HG02885 (cell line): ENCODE data around the gene THAP7.

ENCODE experiments used
- ATAC-seq: cut with Tn5 transposase; IDR thresholded peaks from one replicate; pipeline ENCODE4 v1.9.1; 2021; ENCODE audit warnings: mild to moderate bottlenecking; ENCODE audit not compliant: unreplicated experiment, poor library complexity

Gene THAP7

GRCh38 chr22:20966883-20967696, 34.8 kb downstream of the THAP7 start, which contains the start of gene AIFM3:
Gene AIFM3, plus strand, starts transcription at chr22:20967255. Its CDS starts 690 bp downstream, at chr22:20967945.
- ATAC-seq: no peak

GRCh38 chr22:20965888-20966855, 35.7 kb downstream of the THAP7 start:
- no peak for ATAC-seq

- ATAC-seq: no peak
Observed at GRCh38 chr22:20965104-20965887, 36.6 kb downstream of the THAP7 start.

- ATAC-seq: no peak
Observed at GRCh38 chr22:20964799-20965103, 37.2 kb downstream of the THAP7 start.

- ATAC-seq: no peak
Observed at GRCh38 chr22:20964090-20964798, 37.7 kb downstream of the THAP7 start.

GRCh38 chr22:20963201-20964052, 38.5 kb downstream of the THAP7 start:
- ATAC-seq: no peak

GRCh38 chr22:20962491-20962945, 39.4 kb downstream of the THAP7 start:
- no peak for ATAC-seq

- ATAC-seq: no peak
Observed at GRCh38 chr22:20960609-20961008, 41.3 kb downstream of the THAP7 start.

- no peak for ATAC-seq
Observed at GRCh38 chr22:20959578-20960461, 42.1 kb downstream of the THAP7 start.

GRCh38 chr22:20957683-20958431, 44.1 kb downstream of the THAP7 start:
- ATAC-seq: no peak

- ATAC-seq: no peak
Observed at GRCh38 chr22:20957102-20957682, 44.7 kb downstream of the THAP7 start.

- no peak for ATAC-seq
Observed at GRCh38 chr22:20956258-20957101, 45.4 kb downstream of the THAP7 start.

- no peak for ATAC-seq
Observed at GRCh38 chr22:20955548-20955947, 46.4 kb downstream of the THAP7 start.

GRCh38 chr22:20953668-20954500, 48.0 kb downstream of the THAP7 start:
- ATAC-seq: no peak

- no peak for ATAC-seq
Observed at GRCh38 chr22:20953342-20953608, 48.6 kb downstream of the THAP7 start.
